Measurements from ENCODE around the gene OR10H5.

Gene OR10H5

DNA sequence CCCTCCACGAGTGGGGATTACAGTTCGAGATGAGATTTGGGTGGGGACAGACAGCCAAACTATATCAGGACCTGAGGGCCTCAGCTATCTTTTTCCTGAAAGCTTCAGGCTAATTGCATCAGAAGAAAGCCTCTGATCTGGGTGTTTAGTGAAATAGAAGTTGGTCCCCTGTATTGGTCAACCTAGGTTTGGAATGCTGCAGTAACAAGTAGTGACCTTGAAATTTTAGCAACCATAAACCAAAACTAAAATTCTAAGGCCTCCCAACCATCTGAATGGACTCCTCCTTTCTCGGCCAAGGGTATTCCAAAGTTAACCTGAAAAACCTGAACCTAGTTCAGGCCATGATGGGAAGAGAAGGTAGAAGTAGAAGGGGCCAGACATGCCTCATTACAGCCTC, 62.9 kb downstream of the OR10H5 start:
- no peak for DNase-seq
